Vagina (tissue), 2 donors: Measurements from ENCODE around the gene REG1B.

Experiments used
- POLR2AphosphoS5 ChIP-seq, 2 donors: sonication (generic); formaldehyde crosslinking; IDR thresholded peaks; one replicate each; pipeline ENCODE4 v1.9.0; 2017; ENCODE audit warnings: antibody characterized with exemption in 2 of 2, mild to moderate bottlenecking in 2 of 2, low read depth in 1 of 2; ENCODE audit not compliant: insufficient read depth in 1 of 2
- TF ChIP-seq, protein P1 (sequence below), 3 experiments: fragments of 450-650 bp in 2 of 3; fragments of 200-600 bp in 1 of 3; sonication (generic) in 1 of 3; IDR thresholded peaks; one replicate each; pipeline ENCODE4 v1.5.1; 2017 to 2019; ENCODE audit warnings: antibody characterized with exemption in 3 of 3, mild to moderate bottlenecking in 2 of 3, moderate library complexity in 2 of 3

DNA sequence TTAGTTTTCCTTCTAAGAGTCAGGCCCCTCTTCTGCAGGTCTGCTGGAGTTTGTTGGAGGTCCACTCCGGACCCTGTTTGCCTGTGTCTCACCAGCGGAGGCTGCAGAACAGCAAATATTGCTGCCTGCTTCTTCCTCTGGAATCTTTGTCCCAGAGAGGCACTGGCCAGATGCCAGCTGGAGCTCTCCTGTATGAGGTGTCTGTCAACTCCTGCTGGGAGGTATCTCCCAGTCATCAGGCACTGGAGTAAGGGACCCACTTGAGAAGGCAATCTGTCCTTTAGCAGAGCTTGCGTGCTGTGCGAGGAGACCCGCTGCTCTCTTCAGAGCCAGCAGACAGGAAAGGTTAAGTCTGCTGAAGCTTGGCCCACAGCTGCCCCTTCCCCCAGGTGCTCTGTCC, 4.8 kb downstream of the REG1B start:
- TF ChIP-seq, protein P1, sequence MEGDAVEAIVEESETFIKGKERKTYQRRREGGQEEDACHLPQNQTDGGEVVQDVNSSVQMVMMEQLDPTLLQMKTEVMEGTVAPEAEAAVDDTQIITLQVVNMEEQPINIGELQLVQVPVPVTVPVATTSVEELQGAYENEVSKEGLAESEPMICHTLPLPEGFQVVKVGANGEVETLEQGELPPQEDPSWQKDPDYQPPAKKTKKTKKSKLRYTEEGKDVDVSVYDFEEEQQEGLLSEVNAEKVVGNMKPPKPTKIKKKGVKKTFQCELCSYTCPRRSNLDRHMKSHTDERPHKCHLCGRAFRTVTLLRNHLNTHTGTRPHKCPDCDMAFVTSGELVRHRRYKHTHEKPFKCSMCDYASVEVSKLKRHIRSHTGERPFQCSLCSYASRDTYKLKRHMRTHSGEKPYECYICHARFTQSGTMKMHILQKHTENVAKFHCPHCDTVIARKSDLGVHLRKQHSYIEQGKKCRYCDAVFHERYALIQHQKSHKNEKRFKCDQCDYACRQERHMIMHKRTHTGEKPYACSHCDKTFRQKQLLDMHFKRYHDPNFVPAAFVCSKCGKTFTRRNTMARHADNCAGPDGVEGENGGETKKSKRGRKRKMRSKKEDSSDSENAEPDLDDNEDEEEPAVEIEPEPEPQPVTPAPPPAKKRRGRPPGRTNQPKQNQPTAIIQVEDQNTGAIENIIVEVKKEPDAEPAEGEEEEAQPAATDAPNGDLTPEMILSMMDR (IDR thresholded peaks at IDR 0.05), result no peak
- TF ChIP-seq POLR2AphosphoS5 (IDR thresholded peaks at IDR 0.05; ENCODE audit: insufficient read depth in 1 of 2, low read depth in 1 of 2), result no peak
